GM19043 (cell line): ENCODE data around the gene USE1.

Experiments
- ATAC-seq: cut with Tn5 transposase; IDR thresholded peaks from one replicate; pipeline ENCODE4 v1.9.1; 2021; ENCODE audit warnings: low read depth; ENCODE audit not compliant: unreplicated experiment

USE1 gene

DNA sequence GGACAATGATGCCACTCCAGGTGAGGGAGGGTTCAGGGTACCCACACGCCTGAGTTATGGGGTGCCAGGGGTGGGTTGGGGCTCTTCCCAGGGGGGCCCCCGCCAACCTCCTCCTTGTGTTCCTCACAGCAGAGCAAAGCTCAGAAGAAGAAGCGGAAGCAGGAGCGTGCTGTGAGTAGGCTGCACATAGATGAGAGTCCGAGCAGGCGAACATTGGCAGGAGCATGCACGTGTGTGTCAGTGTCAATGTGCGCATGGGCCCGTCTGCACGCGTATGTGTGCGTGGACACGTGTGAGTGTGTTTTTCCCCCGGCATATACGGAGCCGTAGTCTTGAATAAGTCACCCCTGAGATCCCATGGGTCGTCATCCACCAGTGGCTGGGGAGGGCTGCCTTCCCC, 12.4 kb upstream of the USE1 start:
- no peak for ATAC-seq

DNA sequence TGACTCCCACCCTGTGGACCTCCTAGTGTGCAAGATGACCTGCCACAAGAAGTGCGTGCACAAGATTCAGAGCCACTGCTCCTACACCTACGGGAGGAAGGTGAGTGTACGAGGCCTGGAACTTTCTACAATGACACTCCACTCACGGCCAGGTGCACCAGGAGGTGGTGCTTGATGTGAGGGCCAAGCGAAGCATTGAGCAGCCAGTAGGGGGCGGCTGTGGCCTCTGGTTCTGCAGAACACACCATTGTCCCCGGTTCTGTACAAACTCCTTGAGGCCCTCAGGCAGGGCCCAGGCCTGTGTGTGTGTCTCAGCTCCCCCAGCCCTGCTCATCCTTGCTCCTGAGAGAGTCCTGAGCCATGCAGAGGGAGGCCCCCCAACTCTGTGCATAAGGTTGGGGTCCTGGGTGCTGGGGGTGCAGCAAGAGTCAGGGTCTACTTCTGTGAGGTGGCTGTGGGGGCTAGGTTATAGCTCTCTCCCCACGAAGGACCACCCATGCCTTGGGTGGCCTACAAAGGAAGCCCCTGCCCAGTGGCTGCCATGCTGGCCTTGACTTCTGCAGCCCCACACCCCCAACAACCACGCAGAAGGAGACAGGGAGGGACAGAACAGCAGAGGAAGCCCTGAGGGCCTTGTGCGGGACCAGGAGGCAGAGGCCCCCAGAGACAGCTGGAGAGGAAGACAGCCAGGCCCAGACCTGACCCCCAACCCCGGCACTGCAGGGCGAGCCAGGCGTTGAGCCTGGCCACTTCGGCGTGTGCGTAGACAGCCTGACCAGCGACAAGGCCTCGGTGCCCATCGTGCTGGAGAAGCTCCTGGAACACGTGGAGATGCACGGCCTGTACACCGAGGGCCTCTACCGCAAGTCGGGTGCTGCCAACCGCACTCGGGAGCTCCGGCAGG, 9.7 kb upstream of the USE1 start:
- no peak for ATAC-seq

DNA sequence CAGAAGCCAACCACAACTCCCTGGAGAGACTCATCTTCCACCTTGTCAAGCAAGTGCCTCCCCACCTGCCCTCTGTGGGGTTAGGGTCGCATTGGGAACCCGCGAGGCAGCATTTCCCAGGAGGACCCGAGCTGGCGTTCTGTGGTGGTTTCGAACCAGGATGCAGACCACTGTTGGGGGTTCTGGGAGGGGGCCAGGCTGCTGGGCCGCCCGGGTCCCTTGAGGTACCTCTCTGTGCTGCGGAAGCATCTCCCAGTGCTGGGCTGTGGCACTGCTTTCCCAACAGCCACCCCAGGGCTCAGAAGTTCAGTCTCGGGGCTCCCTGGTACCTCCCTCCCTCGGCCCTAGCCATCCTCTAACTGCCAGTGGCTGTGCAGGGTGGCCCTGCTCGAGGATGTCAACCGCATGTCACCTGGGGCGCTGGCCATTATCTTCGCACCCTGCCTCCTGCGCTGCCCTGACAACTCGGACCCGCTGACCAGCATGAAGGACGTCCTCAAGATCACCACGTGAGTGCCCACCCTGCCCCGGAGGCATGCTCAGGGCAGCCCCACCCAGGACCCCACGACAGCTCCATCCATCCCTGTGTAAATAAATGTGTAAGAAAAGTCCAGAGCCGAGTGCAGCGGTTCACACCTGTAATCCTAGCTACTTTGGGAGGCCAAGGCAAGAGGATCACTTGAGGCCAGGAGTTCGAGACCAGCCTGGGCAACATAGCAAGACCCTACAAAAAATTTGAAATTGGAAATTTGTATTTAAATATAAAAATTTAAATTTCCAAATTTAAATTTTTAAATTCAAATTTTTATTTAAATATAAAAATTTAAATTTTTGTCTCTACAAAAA, 8.2 kb upstream of the USE1 start:
- no peak for ATAC-seq

DNA sequence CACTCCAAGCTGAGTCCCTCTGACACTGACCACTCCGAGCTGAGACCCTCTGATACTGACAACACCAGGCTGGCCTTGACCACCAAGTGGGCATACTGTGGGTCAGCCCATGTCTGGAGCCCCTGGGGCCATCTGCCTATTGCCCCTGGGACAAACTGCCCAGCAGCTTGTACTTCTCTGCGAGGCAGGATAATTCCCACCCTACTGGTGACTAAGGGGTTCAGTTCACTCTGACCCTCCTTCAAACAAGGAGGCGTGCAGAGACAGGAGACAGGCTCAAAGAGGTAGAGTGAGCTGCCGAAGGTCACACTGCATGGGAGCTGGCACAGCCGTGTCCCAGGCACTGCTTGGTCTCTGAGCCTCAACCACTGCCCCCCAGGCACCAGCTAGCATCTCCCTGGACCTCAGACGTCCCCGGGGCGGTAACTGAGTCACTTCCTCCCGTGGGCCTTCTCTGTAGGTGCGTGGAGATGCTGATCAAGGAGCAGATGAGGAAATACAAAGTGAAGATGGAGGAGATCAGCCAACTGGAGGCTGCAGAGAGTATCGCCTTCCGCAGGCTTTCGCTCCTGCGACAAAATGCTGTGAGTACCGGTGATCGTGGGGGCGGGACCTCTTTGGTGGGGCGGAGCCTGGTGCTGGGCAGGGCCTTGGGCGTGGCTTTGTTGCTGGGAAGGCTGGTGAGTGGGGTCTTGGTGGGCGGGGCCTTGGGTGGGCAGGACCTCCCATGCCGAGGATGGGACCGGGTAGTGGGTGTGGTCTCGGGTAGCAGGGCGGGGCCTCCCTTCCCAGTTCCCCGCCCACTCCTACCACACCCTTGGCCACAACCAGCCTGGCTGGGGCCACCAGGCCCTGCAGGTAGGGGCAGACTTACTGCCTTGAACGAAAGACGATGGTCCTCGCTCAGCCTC, 5.8 kb upstream of the USE1 start:
- ATAC-seq: no peak

DNA sequence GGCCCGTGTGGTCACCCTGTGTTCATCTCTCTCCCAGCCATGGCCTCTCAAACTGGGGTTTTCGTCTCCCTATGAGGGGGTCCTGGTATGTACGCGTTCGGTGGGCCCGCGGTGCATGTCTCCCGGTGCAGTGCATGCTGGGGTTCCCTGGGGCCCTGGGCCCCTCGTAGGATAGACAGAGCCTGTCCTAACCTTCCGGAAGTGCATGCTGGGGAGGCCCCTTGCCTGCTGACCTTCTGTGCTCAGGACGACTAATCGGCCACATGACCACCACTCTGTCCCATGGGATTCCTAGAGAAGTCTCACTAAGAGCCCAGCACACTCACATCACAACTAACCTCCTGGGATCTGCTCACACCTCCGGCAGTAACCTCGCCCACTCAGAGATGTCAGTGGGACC, 4.9 kb upstream of the USE1 start:
- ATAC-seq: no peak

DNA sequence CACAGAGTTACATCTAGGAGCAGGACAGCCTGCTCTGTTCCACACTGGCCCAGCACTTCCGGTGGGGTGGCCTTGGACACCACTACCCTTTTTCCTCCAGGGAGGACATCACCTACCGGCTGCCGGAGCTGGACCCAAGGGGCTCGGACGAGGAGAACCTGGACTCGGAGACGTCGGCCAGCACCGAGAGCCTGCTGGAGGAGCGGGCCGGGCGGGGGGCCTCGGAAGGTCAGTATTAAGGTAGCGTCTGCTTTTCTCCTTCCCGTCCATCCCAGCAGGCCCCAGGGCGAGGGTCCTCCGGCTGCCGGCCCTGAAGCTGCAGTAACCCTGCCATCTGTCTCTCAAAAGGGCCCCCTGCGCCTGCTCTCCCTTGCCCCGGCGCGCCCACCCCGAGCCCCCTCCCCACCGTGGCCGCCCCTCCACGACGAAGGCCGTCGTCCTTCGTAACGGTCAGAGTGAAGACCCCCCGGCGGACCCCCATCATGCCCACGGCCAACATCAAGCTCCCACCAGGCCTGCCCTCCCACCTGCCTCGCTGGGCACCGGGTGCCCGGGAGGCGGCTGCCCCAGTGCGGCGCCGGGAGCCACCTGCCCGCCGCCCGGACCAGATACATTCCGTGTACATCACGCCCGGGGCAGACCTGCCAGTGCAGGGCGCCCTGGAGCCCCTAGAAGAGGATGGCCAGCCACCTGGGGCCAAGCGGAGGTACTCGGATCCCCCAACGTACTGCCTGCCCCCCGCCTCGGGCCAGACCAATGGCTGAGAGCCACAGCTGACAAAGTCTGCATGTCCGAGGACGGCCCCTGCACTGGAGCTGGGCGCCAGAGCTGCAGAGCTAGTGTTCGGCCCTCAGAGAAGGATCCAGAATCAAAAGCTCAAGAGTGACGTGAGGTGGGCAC, 3.4 kb upstream of the USE1 start:
- ATAC-seq: no peak

DNA sequence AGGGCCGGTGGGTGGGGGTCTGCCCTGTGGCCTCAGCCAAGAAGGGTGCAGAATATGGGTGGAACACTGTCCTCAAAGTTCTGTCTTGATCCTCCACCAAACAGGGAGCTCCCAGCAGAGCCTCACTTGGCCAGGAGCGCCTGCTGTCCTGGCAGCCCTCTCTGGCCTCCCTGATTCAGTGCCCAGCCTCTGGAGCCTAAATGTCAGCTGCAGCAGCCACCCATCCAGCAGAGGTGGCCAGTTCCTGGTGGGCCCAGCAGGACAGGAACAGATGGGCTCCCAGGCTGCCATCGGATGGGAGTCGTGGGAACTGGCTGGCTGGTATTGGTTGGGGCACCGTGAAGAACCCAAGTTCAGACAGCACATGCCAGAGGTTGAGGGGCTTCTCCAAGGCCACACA, 1.8 kb upstream of the USE1 start:
- ATAC-seq: no peak

DNA sequence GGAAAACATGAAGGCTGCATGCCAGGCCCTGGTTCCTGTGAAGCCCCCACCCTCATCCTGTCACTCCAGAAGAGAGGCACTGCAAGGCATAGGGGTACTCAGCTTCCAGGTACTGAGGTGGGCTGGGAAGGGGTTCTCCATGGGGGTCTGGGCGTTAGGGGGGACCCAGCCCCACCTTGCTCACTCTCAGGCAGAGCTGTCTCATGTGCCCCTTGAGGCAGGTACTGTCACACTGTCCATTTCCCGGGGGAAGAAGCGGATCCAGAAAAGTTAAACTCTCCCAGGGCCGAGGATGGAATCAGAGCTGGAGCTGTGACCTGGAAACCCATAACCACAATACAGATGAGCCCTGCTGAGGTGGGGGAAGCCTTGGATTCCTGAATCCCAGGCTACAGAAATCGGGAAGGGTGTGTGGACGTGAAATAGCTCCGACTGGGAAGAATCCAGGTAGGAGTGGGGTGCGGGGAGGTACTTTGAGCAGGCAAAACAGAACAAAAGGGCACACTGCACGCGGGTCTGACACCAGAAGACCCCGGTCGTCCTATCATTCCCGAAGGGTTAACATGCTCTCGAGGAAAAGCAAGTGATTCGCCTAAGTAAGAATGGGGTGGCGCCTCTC, 540 bp upstream of the USE1 start:
- peak; percentile 7 for ATAC-seq

DNA sequence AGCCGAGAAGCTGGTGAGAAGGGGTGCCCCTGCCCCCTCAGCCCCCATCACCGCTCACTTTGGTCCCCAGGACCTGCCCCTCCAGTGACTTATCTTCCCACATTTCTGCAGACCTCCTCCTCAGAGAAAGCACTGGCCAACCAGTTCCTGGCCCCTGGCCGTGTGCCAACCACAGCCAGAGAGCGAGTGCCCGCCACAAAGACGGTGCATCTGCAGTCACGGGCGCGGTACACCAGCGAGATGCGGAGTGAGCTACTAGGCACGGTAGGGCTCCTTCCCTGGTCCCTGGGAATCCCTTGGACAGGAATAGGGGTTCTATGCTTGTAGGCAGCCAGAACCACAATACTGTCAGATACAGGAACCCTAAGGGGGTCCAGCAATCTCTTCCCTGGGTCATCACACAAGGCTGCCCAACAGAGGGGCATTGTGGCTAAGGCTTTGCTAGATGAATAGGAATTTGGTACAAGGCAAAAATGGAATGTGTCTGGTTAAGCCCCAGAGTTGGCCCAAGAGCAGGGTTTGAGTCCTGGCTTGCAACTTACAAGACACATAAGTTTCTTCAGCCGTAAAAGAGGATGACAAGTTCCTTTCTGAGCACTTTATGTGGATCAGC, 1.0 kb downstream of the USE1 start:
- no peak for ATAC-seq

DNA sequence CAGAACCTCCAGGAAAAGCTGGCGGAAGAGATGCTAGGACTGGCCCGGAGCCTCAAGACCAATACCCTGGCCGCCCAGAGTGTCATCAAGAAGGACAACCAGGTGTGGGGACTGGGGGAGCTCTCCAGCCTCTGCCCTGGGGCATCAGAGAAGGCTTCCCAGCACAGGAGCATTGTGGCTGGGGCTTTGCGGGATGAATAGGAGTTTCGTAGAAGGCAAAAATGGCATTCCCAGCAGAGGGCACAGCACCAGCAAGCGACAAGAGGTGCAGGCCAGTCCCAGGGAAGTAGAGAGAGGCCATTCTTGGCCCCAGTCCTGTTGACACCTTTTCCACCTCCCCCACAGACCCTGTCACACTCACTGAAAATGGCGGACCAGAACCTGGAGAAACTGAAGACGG, 4.1 kb downstream of the USE1 start:
- ATAC-seq: no peak

DNA sequence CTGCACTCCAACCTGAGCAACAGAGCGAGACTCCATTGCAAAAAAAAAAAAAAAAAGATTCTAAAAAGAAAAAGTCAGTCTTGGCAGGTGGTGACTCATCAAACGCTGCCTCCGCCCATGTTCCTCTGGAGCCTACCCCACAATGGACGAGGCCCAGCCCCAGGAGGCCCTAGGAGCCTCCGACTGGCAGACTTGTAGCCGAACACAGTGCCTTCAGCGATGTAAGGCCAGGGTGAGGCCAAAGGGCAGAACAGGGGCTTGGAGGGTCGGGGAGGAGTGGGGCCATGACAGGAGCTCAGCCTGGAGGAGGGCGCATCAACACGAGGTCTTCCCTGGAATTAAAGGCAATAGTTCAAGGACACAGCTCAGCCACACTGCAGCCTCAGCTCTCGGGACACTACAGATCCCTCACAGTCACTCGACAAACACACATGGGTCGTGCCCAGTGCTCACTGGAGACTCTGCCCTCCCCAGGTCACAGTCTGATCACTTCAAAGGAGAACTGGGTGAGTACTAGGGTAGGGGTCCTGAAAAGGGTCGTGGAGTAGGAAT, 5.1 kb downstream of the USE1 start:
- ATAC-seq: no peak

DNA sequence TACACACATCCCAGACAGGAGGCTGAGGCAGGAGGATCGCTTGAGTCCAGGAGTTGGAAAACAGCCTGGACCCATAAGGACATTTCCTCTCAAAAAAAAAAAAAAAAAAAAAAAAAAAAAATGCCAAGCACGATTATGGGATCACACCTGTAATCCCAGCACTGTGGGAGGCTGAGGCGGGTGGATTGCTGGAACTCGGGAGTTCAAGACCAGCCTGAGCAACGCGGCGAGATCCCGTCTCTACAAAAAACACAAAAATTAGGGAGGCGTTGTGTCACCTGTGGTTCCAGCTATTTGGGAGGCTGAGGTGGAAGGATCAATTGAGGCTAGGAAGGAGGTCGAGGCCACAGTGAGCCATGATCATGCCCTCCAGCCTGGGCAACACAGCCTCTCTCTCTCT, 9.9 kb downstream of the USE1 start:
- no peak for ATAC-seq

DNA sequence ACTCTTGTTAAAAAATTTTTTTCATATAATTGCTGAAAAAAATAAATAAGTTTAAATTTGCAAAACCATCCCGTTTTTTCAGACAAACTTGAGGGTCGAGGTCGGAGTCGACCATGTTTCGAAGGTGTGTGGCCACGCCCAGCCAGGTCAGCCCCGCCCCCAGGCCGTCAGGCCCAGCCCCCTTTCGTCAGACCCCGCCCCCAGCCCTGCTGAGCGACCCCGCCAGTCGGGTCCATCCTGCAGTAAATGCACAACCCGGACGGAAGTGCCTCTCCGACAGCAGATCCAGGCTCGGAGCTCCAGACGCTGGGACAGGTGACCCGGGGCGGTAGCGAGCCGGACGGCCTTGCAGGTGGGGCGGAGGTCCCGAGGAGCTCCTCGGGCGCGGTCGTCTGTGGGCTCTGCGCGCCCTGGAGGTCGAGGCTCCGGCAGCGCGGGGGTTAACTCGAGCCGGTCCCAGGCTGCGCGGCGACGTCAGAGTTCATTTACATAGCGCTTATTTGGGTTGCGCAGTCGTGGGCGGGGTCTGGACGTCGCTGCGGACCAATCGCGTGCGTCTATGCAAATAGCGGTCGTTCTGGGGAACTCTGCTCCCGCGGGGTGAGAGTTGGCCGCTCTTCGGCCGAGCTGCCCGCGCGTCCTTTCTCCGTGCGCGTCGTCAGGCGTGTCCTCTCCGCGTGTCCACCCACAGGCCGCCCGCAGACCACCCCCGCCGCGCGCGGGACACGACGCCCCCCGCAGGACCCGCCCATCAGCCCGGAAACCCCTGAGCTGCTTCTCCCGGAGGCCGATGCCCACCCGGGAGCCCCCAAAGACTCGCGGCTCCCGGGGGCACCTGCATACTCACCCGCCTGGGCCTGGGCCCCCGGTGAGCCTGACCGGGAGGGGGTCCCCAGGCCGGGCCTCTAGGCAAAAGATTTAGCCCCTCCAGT, 11.1 kb downstream of the USE1 start, which contains the start of gene OCEL1:
Gene OCEL1 (plus strand): TSS at position 225 of the 932 bp plus-strand sequence. CDS start 22 bp downstream, at position 247.
- peak; percentile 84 for ATAC-seq

DNA sequence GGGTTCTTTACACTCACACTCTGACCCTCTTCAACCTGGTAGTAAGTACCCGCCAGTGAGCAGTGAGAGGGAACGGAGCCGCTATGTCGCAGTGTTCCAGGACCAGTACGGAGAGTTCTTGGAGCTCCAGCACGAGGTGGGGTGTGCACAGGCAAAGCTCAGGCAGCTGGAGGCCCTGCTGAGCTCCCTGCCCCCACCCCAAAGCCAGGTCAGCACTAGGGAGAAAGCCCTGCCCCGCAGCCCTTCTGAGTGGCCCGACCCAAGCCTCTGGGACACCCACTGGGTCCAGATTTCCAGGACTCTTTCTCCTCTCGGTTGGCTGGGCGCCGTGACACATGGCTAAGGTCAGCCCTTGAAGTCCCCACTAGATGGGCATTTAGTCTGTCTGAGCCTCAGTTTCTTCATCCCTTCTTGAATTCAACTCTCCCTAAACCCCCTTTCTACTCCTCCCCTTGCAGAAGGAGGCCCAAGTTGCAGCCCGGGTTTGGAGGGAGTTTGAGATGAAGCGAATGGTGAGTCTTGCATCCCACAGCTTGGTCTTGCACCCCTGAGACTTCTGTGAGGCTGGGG, 12.7 kb downstream of the USE1 start:
- ATAC-seq: no peak

DNA sequence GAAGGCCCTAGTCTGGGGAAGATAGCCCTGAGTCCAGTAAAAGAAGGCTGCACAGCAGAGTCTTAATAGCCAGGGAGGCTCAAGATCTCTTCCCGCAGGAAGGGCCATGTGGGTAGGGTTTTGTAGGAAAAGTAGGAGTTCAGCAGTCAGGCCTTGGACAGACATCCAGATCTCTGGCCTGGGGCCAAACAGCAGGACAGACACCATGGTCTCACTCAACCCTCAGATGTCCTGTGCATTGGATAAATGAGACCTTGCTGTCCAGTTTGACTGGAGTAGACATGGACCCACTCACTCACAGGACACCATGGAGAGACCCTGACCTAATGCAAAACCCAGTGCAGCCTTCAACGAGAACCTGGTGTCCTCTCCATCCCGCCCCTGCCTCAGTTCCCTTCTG, 14.7 kb downstream of the USE1 start:
- no peak for ATAC-seq

DNA sequence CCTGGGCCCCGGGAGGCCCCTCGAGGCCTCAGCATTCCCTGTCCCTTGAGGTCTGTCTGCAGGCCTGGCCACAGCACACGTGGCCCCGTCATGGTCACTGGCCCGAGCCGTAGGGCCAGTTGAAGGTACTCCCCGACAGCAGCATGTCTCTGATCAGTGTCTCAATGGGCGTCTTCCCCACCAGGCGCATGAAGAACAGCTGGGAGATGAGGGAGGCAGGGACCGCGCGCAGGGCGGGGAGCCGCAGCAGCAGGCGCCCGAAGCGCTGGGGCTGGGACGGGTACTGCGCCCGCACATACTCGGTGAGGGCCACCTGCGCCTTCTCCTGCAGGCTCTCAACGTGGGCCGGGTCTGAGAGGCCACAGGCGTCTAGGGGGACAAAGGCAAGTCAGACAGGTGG, 17.1 kb downstream of the USE1 start:
- no peak for ATAC-seq

DNA sequence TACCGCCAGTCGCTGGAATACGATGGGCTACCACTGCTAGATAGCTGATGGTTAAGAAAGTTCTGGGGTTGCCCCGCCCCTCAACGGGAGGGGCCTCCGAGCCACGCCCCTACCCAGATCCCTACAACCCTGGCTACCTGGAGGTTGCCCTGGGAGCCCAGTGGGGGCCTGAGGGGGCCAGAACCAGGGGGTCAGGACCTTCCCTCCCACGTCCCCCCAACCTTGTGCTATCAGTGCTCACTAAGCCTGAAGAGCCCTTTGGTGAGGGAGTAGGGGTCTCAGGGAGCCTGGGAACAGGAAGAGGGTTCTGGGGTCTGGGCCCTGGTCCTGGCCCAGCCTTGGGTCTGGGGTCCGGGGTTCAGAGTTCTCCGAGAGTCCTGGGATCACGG, 19.7 kb downstream of the USE1 start:
- ATAC-seq: peak; percentile 72
